A549 treated with AZD9567 at 1 μM for 4 hours (cell line): ENCODE data around the gene ZBTB5. TPM values are rescaled to one million over a fixed set of nuclear protein-coding genes. Genes with fewer than 3 reads are reported as not detected.

Experiments used
- total RNA-seq: library from RNA; stranded (reverse); fragments of 200-300 nt; extraction: Qiagen RNA extraction; gene quantifications from 5 replicates; pipeline ENCODE4 v1.2.3, GENCODE V29; 2022; ENCODE audit not compliant: insufficient read depth

ZBTB5 gene
- total RNA-seq = 6.9 to 9.4 TPM (median 8.0 TPM) in 5 replicates

GRCh38 chr9:37465249-37466036, at the start of gene ZBTB5:
Gene ZBTB5 (minus strand): TSS chr9:37465450. CDS start chr9:37442551, 22,899 bp downstream.

DNA sequence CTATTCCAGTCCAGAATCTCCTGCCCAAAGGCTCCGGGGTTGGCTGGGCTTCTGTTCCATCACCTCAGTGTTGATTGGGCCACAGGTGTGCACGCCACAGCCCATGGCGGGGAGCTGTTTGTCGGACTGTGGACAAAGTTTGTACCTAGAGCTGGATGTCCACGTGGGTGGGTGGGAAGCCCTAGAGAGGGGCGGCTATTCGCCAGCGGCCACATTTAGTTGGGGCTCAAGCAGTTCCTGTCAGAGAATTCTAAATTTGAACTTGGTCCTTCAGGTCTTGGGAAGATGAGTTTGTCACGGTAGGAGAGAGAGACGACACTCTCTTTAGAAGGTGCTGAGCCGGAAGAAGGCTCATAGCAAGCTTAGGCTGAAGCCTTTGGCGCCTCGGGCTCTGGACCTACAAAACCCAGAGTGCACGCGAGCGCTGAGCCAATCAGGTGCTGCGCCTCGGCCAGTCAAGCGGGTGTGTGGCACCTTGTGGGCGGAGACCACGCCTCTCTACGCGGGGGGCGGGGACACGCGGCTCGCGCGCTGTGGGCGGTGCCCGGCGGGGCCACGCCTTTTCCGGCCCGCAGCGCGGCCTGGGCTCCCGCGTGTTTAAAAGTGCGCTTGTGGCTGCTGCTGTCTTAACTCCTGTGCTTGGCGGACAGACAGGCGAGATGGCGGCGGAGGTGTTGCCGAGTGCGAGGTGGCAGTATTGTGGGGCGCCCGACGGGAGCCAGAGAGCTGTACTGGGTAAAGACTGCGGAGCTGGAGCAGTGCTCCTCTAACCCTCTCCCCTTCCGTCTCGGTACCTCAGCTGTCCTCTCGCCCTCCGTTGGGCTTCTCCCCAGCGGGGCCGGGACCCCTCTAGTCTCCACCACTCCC, 20.4 kb upstream of the ZBTB5 start, which contains the start of gene POLR1E:
Gene POLR1E (plus strand): TSS at position 560 of the 867 bp plus-strand sequence. CDS start 100 bp downstream, at position 660.

GRCh38 chr9:37422289-37423104, 42.8 kb downstream of the ZBTB5 start, which contains the start of gene GRHPR:
Gene GRHPR (plus strand): TSS chr9:37422696. CDS start chr9:37422751, 55 bp downstream.

Other genes with a start within 250 kb of the ZBTB5 start
- gene GRHPR, start 42.8 kb downstream of the ZBTB5 start, total RNA-seq = 142 to 179 TPM (median 174 TPM) in 5 replicates
- 35.3 to 47.8 TPM (median 38.4 TPM) in 5 replicates for gene POLR1E, start 20.5 kb upstream of the ZBTB5 start, total RNA-seq
- gene FBXO10, start 110.9 kb upstream of the ZBTB5 start, total RNA-seq = 6.2 to 8.0 TPM (median 7.5 TPM) in 5 replicates
- gene TOMM5, start 127.1 kb upstream of the ZBTB5 start, total RNA-seq = 266 to 337 TPM (median 331 TPM) in 5 replicates
- 0.02 to 0.06 TPM (median 0.05 TPM) in 4 of 5 replicates, not detected in the other for gene FRMPD1, start 185.5 kb upstream of the ZBTB5 start, total RNA-seq